GM12874 (cell line): ENCODE data around the gene PNPLA1.

Experiments
- TF ChIP-seq, protein P1 (sequence below): IDR thresholded peaks from 2 replicates; pipeline ENCODE4 v1.5.1; 2011; ENCODE audit warnings: low read depth, mild to moderate bottlenecking, control low read depth, low read length, moderate library complexity; ENCODE audit not compliant: insufficient read depth

The PNPLA1 gene

DNA sequence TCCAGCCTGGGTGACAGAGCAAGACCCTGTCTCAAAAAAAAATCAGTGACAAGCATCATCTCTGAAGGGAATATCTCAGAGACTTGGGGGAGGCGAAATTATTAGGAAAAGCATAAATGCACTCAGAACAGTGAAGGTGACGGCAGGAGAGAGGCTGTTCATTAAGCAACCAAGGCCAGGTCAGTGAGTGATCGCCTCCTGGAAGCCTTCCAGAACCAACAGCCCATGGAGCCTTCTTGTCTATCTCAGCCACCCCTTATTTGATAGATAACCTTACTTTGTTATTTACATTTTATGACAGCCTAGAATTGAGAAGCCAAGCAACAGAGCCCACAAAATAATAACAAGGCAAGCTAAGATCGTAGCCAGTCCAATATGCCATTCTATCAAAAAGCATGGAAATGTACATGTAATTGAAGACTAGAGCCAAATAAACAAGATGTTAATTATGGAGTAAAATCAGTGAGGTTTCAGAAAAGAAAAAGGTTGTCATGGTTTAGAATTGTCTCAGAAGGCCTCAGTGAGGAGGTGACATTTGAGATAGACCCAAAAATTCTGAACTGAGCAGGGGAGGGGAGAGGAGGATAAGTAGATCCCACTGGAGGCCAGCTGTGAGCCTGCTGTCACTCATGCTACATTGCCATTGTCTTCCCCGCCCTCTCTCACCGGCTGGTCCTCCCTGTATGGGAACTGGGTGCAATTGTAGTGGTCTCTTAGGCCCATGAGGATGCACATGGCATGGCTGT lies 49.0 kb downstream of the PNPLA1 start:
- TF ChIP-seq, protein P1, sequence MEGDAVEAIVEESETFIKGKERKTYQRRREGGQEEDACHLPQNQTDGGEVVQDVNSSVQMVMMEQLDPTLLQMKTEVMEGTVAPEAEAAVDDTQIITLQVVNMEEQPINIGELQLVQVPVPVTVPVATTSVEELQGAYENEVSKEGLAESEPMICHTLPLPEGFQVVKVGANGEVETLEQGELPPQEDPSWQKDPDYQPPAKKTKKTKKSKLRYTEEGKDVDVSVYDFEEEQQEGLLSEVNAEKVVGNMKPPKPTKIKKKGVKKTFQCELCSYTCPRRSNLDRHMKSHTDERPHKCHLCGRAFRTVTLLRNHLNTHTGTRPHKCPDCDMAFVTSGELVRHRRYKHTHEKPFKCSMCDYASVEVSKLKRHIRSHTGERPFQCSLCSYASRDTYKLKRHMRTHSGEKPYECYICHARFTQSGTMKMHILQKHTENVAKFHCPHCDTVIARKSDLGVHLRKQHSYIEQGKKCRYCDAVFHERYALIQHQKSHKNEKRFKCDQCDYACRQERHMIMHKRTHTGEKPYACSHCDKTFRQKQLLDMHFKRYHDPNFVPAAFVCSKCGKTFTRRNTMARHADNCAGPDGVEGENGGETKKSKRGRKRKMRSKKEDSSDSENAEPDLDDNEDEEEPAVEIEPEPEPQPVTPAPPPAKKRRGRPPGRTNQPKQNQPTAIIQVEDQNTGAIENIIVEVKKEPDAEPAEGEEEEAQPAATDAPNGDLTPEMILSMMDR = no peak

DNA sequence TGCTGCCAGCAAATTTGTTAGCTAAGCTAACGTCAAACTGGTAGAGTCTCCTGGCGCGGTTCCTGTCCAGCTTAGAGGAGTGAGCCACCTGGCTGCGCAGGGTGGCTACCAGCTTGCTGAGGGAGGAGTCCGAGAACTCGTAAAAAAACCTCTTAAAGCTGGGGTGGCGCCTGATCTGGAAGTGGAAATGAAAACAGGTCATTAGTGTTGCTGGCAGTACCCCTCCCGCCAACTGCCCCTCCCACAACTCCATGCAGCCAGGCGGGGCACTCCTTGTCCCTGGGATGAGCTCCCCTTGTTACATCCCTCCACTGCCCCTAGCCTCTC lies 49.5 kb downstream of the PNPLA1 start:
- TF ChIP-seq, protein P1 = no peak

DNA sequence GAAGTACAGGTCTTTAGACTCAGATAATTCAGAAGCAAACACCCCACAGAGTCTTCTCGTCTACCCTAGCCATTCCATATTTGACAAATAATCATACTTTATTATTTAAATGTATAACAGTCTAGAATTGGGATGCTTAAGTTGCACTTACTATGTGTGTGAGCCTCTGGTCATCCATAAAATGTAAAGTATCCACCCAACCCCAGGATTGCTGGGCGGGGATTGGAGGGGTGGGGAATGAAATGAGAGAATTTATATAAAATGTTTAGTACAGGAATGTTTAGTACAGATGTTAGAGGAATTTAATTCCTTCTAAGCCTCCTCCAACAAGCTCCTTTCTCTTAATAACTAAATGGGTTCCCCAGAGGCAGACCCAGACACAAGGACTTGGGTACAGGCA lies 50.0 kb downstream of the PNPLA1 start:
- TF ChIP-seq, protein P1 = no peak

DNA sequence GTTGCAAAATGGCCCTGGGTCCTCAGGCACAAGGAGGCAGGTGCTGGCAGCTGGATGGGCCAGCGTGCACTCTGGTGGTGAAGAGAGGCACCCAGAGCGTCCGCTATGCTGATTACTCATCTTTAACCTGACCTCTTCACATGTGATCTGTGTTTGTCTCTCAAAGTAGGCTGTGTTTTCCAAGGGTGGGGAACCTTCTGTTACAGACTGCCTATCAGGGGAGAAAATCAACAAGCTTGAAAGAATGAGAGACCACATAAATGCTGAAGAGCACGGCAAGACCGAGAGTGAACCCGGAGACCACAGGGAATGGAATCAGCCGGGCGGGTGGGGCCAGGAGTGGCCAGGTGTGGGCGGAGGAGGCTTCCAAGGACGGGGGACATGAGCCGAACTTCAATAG lies 50.6 kb downstream of the PNPLA1 start:
- TF ChIP-seq, protein P1 = no peak

DNA sequence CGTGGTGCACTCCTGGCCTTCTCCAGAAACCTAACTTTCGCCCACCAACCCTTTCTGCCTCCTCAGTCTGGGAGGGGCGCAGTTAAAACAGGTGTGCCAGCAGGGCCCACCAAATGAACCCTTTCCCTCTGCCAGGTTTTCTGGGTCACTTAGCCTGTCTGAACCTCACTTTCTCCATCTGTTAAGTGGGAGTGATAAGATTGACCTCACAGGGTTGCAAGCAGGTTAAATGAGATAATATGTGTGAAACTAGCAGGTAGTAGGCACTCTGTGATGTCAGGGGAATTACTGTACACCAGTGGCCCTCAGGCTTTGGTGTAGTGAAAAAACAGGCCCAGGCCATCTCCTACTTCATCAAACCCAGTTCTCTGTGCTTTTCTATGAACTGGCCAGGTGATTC lies 52.7 kb downstream of the PNPLA1 start:
- TF ChIP-seq, protein P1 = no peak

DNA sequence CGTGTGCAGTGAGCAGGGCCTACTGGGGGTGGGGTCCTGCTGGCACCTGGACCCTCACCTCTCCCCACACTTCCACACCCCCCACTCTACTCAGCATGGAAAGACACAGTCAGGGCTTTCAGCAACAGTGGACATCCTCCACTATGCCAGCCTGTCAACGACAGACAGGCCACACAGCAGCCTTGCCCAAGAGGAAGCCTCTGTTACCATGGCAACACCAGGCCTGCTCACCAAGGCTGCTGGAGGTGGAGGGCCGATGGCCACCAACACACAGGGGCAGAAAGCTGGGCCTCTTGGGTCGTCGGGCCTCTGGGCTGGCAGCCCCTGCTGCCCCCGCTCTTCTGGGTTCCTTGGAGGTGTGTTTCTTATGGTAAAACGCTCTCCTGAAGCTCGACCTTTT lies 53.2 kb downstream of the PNPLA1 start:
- TF ChIP-seq, protein P1 = no peak

DNA sequence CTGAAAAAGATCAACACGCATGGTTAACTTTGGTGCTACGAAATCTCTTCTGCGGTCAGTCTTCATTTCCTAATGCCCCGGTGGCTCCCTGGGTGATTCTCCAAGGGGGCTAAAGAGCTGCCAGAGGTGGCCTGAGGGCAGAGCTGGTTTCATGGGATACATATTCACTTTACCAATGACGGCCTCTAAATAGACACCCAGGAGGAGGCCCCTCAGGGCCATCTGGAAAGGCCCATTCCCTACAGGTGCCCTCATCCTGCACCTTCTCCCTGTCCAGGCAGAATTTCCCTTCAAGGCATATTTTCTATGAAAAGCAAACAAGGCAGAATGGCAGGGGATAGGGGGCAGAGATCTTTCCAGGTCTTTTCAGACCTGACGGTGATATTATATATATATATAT lies 54.3 kb downstream of the PNPLA1 start:
- TF ChIP-seq, protein P1 = no peak
